WTC11 (cell line): ENCODE results near the gene AOAH. TPM values are rescaled to one million over a fixed set of nuclear protein-coding genes. Genes with fewer than 3 reads are reported as not detected.

Source experiments
- ATAC-seq: fragments of 200-7000 bp; cut with Tn5 transposase; 2 replicates; pipeline ENCODE4 v1.10.0; 2021; ENCODE audit warnings: mild to moderate bottlenecking, moderate library complexity
- Bru-seq: library from RNA; stranded (reverse); fragments of 400-500 nt; gene quantifications from one replicate; lab custom pipeline; 2021; lab: Mats Ljungman, UMichigan
- CTCF ChIA-PET: fragments of 300-600 bp; sonication (Branson Sonifier 250); formaldehyde crosslinking; loops from one replicate; lab custom pipeline; 2021; ENCODE audit warnings: antibody characterized with exemption; lab: Charles Lee
- POLR2A ChIA-PET: fragments of 350-600 bp; sonication (Branson Sonifier 250); formaldehyde crosslinking; loops from one replicate; lab custom pipeline; 2021; ENCODE audit warnings: antibody characterized with exemption; lab: Charles Lee
- DNase-seq: peaks from one replicate; pipeline ENCODE4 v3.0.0; 2021; ENCODE audit warnings: low spot score
- H3K27ac Mint-ChIP-seq: 2 replicates; pipeline ENCODE4 v1.8.0; 2021; ENCODE audit warnings: mixed read lengths
- H3K27me3 Mint-ChIP-seq: 2 replicates; pipeline ENCODE4 v1.8.0; 2021; ENCODE audit warnings: low read depth, mild to moderate bottlenecking, moderate library complexity, mixed read lengths
- H3K36me3 Mint-ChIP-seq: 2 replicates; pipeline ENCODE4 v1.8.0; 2021; ENCODE audit warnings: mixed read lengths
- H3K4me1 Mint-ChIP-seq: 2 replicates; pipeline ENCODE4 v1.8.0; 2022; ENCODE audit warnings: mixed read lengths
- H3K4me3 Mint-ChIP-seq: 2 replicates; pipeline ENCODE4 v1.8.0; 2021; ENCODE audit warnings: mild to moderate bottlenecking, moderate library complexity, mixed read lengths
- H3K9me3 Mint-ChIP-seq: 2 replicates; pipeline ENCODE4 v1.8.0; 2021; ENCODE audit warnings: mixed read lengths
- CBFB ChIP-seq: sonication (generic); formaldehyde crosslinking; IDR thresholded peaks from 2 replicates; pipeline ENCODE4 v1.8.1; 2022; ENCODE audit warnings: mild to moderate bottlenecking, low read depth, missing genetic modification reagents
- CREM ChIP-seq: sonication (generic); formaldehyde crosslinking; IDR thresholded peaks from 2 replicates; pipeline ENCODE4 v1.8.1; 2022; ENCODE audit warnings: mild to moderate bottlenecking, missing genetic modification reagents, moderate library complexity
- E2F5 ChIP-seq: sonication (generic); formaldehyde crosslinking; IDR thresholded peaks from 2 replicates; pipeline ENCODE4 v1.8.1; 2022; ENCODE audit warnings: mild to moderate bottlenecking, moderate library complexity, missing genetic modification reagents
- ETV6 ChIP-seq: sonication (generic); formaldehyde crosslinking; IDR thresholded peaks from 2 replicates; pipeline ENCODE4 v1.8.1; 2022; ENCODE audit warnings: mild to moderate bottlenecking, missing genetic modification reagents
- FOXK1 ChIP-seq: sonication (generic); formaldehyde crosslinking; IDR thresholded peaks from 2 replicates; pipeline ENCODE4 v1.8.0; 2022; ENCODE audit warnings: mild to moderate bottlenecking, moderate library complexity, missing genetic modification reagents
- GABPB1 ChIP-seq: sonication (generic); formaldehyde crosslinking; IDR thresholded peaks from 2 replicates; pipeline ENCODE4 v1.8.1; 2023; ENCODE audit warnings: mild to moderate bottlenecking, missing genetic modification reagents
- JAZF1 ChIP-seq: fragments of 250-450 bp; sonication (Bioruptor Pico); IDR thresholded peaks from 2 replicates; pipeline ENCODE4 v1.9.0; 2021; ENCODE audit warnings: moderate library complexity, mild to moderate bottlenecking, inconsistent platforms
- MLX ChIP-seq: sonication (generic); formaldehyde crosslinking; IDR thresholded peaks from 2 replicates; pipeline ENCODE4 v1.8.1; 2023; ENCODE audit warnings: mild to moderate bottlenecking, missing genetic modification reagents, moderate library complexity
- MXD4 ChIP-seq: fragments of 250-450 bp; sonication (Bioruptor Pico); IDR thresholded peaks from 2 replicates; pipeline ENCODE4 v1.8.0; 2021; ENCODE audit warnings: mild to moderate bottlenecking, moderate library complexity, borderline replicate concordance
- NFATC4 ChIP-seq: fragments of 250-450 bp; sonication (Bioruptor Pico); IDR thresholded peaks from 2 replicates; pipeline ENCODE4 v1.9.0; 2021; ENCODE audit warnings: mild to moderate bottlenecking
- SMAD3 ChIP-seq: sonication (generic); formaldehyde crosslinking; IDR thresholded peaks from 2 replicates; pipeline ENCODE4 v1.8.0; 2022; ENCODE audit warnings: missing genetic modification reagents, mild to moderate bottlenecking, borderline replicate concordance
- TEAD4 ChIP-seq: sonication (generic); formaldehyde crosslinking; IDR thresholded peaks from 2 replicates; pipeline ENCODE4 v1.8.0; 2022; ENCODE audit warnings: mild to moderate bottlenecking, missing genetic modification reagents
- ZMAT4 ChIP-seq: fragments of 250-450 bp; sonication (Bioruptor Pico); IDR thresholded peaks from 2 replicates; pipeline ENCODE4 v1.9.0; 2021; ENCODE audit warnings: mild to moderate bottlenecking
- ZNF281 ChIP-seq: sonication (generic); formaldehyde crosslinking; IDR thresholded peaks from 2 replicates; pipeline ENCODE4 v1.8.0; 2023; ENCODE audit warnings: mild to moderate bottlenecking, missing genetic modification reagents
- ZNF423 ChIP-seq: fragments of 250-450 bp; sonication (Bioruptor Pico); IDR thresholded peaks from 2 replicates; pipeline ENCODE4 v2.1.2; 2022; ENCODE audit warnings: mild to moderate bottlenecking, moderate library complexity
- long read RNA-seq, 3 experiments: library from RNA in 1 of 3; library from capped mRNA in 1 of 3; library from polyadenylated mRNA in 1 of 3; unstranded in 2 of 3; stranded (forward) in 1 of 3; transcript quantifications; one replicate each; pipeline ENCODE4 v2.0.0, GENCODE V29; 2021
- total RNA-seq: library from RNA; stranded (reverse); gene quantifications from 3 replicates; pipeline ENCODE4 v1.2.3, GENCODE V29; 2021
- TF ChIP-seq, protein P1 (sequence below): sonication (generic); formaldehyde crosslinking; IDR thresholded peaks from 2 replicates; pipeline ENCODE4 v1.8.1; 2022; ENCODE audit warnings: mild to moderate bottlenecking, missing genetic modification reagents, moderate library complexity, borderline replicate concordance
- TF ChIP-seq, protein P2 (sequence below): sonication (generic); formaldehyde crosslinking; IDR thresholded peaks from 2 replicates; pipeline ENCODE4 v1.8.1; 2023; ENCODE audit warnings: mild to moderate bottlenecking, missing genetic modification reagents

AOAH gene, protein sequence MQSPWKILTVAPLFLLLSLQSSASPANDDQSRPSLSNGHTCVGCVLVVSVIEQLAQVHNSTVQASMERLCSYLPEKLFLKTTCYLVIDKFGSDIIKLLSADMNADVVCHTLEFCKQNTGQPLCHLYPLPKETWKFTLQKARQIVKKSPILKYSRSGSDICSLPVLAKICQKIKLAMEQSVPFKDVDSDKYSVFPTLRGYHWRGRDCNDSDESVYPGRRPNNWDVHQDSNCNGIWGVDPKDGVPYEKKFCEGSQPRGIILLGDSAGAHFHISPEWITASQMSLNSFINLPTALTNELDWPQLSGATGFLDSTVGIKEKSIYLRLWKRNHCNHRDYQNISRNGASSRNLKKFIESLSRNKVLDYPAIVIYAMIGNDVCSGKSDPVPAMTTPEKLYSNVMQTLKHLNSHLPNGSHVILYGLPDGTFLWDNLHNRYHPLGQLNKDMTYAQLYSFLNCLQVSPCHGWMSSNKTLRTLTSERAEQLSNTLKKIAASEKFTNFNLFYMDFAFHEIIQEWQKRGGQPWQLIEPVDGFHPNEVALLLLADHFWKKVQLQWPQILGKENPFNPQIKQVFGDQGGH
- 0.31 to 0.34 TPM in 2 of 3 replicates, not detected in the other for total RNA-seq
- Bru-seq, nascent RNA = percentile 18 among the genes with signal in this experiment
- long read RNA-seq, experiment 1 = 0 reads
- long read RNA-seq, experiment 2, partial matches to known transcripts = 0 of 1 reads
- long read RNA-seq, experiment 2, other reads (novel, unspliced or antisense) = 1 of 1 reads
- long read RNA-seq, experiment 3 = 0 reads

GRCh38 chr7:36723951-36724664 lies at the start of gene AOAH:
Gene AOAH (minus strand): TSS chr7:36724494. CDS start chr7:36724148, 346 bp downstream.
- peaks cover 5% of the 10 kb centered on the region for H3K9me3 Mint-ChIP-seq
- H3K27me3 Mint-ChIP-seq = no peaks in the 10 kb centered on the region
- CTCF ChIA-PET = no interaction called here
- ATAC-seq (no peak), DNase-seq (no peak)
- no peak within 1 kb of the TSS for H3K4me3 Mint-ChIP-seq
- POLR2A ChIA-PET = no interaction called here
- no peaks in the 10 kb centered on the region for H3K4me1 Mint-ChIP-seq
- H3K27ac Mint-ChIP-seq = no peak within 1 kb of the TSS
- TF ChIP-seq, protein P1, sequence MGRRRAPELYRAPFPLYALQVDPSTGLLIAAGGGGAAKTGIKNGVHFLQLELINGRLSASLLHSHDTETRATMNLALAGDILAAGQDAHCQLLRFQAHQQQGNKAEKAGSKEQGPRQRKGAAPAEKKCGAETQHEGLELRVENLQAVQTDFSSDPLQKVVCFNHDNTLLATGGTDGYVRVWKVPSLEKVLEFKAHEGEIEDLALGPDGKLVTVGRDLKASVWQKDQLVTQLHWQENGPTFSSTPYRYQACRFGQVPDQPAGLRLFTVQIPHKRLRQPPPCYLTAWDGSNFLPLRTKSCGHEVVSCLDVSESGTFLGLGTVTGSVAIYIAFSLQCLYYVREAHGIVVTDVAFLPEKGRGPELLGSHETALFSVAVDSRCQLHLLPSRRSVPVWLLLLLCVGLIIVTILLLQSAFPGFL (CRISPR knock-in tag) = no peak
- no peak for TF ChIP-seq MLX (CRISPR knock-in tag)
- TF ChIP-seq JAZF1 (CRISPR knock-in tag) = no peak
- TF ChIP-seq MXD4 (CRISPR knock-in tag) = no peak
- no peak for TF ChIP-seq NFATC4
- TF ChIP-seq SMAD3 = no peak
- no peak for TF ChIP-seq ZNF281
- no peak for TF ChIP-seq CREM (CRISPR knock-in tag)
- no peak for TF ChIP-seq CBFB
- no peak for TF ChIP-seq FOXK1 (CRISPR knock-in tag)
- TF ChIP-seq E2F5 (CRISPR knock-in tag) = no peak
- TF ChIP-seq, protein P2, sequence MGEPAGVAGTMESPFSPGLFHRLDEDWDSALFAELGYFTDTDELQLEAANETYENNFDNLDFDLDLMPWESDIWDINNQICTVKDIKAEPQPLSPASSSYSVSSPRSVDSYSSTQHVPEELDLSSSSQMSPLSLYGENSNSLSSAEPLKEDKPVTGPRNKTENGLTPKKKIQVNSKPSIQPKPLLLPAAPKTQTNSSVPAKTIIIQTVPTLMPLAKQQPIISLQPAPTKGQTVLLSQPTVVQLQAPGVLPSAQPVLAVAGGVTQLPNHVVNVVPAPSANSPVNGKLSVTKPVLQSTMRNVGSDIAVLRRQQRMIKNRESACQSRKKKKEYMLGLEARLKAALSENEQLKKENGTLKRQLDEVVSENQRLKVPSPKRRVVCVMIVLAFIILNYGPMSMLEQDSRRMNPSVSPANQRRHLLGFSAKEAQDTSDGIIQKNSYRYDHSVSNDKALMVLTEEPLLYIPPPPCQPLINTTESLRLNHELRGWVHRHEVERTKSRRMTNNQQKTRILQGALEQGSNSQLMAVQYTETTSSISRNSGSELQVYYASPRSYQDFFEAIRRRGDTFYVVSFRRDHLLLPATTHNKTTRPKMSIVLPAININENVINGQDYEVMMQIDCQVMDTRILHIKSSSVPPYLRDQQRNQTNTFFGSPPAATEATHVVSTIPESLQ (CRISPR knock-in tag) = no peak
- no peak for TF ChIP-seq GABPB1 (CRISPR knock-in tag)
- no peak for TF ChIP-seq ETV6
- no peak for TF ChIP-seq TEAD4 (CRISPR knock-in tag)
- TF ChIP-seq ZNF423 (CRISPR knock-in tag) = no peak
- no peak for TF ChIP-seq ZMAT4 (CRISPR knock-in tag)
- H3K36me3 Mint-ChIP-seq = no peaks in the 10 kb centered on the region
